Neuronal stem cell (in vitro differentiated cells): ENCODE results near the gene THOC5.

Experiments
- DNase-seq: peaks from one replicate; pipeline ENCODE4 v3.0.0-alpha.2; 2013; ENCODE audit warnings: low spot score
- H2AFZ ChIP-seq: one replicate; pipeline ENCODE4 v1.6.1; 2013; ENCODE audit warnings: mild to moderate bottlenecking, low read length, inconsistent platforms
- H2AK5ac ChIP-seq: 2 replicates; pipeline ENCODE4 v1.6.1; 2013; ENCODE audit warnings: low read depth, mild to moderate bottlenecking, inconsistent platforms, low read length, moderate library complexity, mixed read lengths
- H2BK120ac ChIP-seq: 2 replicates; pipeline ENCODE4 v1.6.1; 2013; ENCODE audit warnings: low read depth, mild to moderate bottlenecking, inconsistent platforms, low read length, moderate library complexity, mixed read lengths
- H2BK12ac ChIP-seq: one replicate; pipeline ENCODE4 v1.6.1; 2013; ENCODE audit warnings: low read length, inconsistent platforms
- H2BK15ac ChIP-seq: 2 replicates; pipeline ENCODE4 v1.6.1; 2013; ENCODE audit warnings: mild to moderate bottlenecking, low read length, inconsistent platforms, mixed read lengths
- H2BK5ac ChIP-seq: one replicate; pipeline ENCODE4 v1.6.1; 2013; ENCODE audit warnings: inconsistent platforms, mild to moderate bottlenecking, low read length, moderate library complexity
- H3K14ac ChIP-seq: one replicate; pipeline ENCODE4 v1.6.1; 2013; ENCODE audit warnings: low read length, inconsistent platforms
- H3K18ac ChIP-seq: 2 replicates; pipeline ENCODE4 v1.6.1; 2013; ENCODE audit warnings: low read length, inconsistent platforms
- H3K23ac ChIP-seq: 2 replicates; pipeline ENCODE4 v1.6.1; 2013; ENCODE audit warnings: low read depth, mild to moderate bottlenecking, mixed read lengths, low read length, inconsistent platforms; ENCODE audit not compliant: poor library complexity
- H3K27ac ChIP-seq: replicated peaks from 3 replicates; pipeline ENCODE4 v1.5.1; 2013; ENCODE audit warnings: low read length, inconsistent platforms
- H3K27me3 ChIP-seq, 3 experiments: 2 replicates each; pipeline ENCODE4 v1.6.1; 2013; ENCODE audit warnings: low read length in 3 of 3, mild to moderate bottlenecking in 2 of 3, inconsistent platforms in 1 of 3, low read depth in 1 of 3, mixed read lengths in 1 of 3, moderate library complexity in 1 of 3; ENCODE audit not compliant: control insufficient read depth in 3 of 3, insufficient read depth in 3 of 3
- H3K36me3 ChIP-seq, 2 donors: replicated peaks in 1 of 2; 2 replicates each; pipeline ENCODE4 v1.6.1; 2013; ENCODE audit warnings: low read length in 2 of 2; ENCODE audit not compliant: control insufficient read depth in 2 of 2, insufficient read depth in 2 of 2
- H3K4ac ChIP-seq: 2 replicates; pipeline ENCODE4 v1.6.1; 2013; ENCODE audit warnings: inconsistent platforms, mild to moderate bottlenecking, low read length, moderate library complexity
- H3K4me1 ChIP-seq, 2 donors: 1 replicate in 1 of 2; 2 replicates in 1 of 2; pipeline ENCODE4 v1.6.1; 2013; ENCODE audit warnings: low read length in 2 of 2, low read depth in 1 of 2; ENCODE audit not compliant: control insufficient read depth in 2 of 2, insufficient read depth in 1 of 2
- H3K4me2 ChIP-seq: one replicate; pipeline ENCODE4 v1.6.1; 2013; ENCODE audit warnings: mild to moderate bottlenecking, low read length, inconsistent platforms; ENCODE audit not compliant: insufficient read depth, poor library complexity, severe bottlenecking
- H3K4me3 ChIP-seq, 2 donors: 2 replicates each; pipeline ENCODE4 v1.5.1; 2013; ENCODE audit warnings: low read length in 2 of 2, mild to moderate bottlenecking in 2 of 2, inconsistent platforms in 1 of 2, moderate library complexity in 1 of 2
- H3K79me1 ChIP-seq: one replicate; pipeline ENCODE4 v1.6.1; 2013; ENCODE audit warnings: low read depth, mild to moderate bottlenecking, inconsistent platforms, low read length, moderate library complexity
- H3K9ac ChIP-seq: one replicate; pipeline ENCODE4 v1.6.1; 2013; ENCODE audit warnings: mild to moderate bottlenecking, low read depth, low read length, inconsistent platforms; ENCODE audit not compliant: poor library complexity
- H3K9me3 ChIP-seq, 2 donors: replicated peaks in 1 of 2; 2 replicates each; pipeline versions ENCODE3 to v1.6.1; 2013; ENCODE audit warnings: low read length in 2 of 2, mild to moderate bottlenecking in 2 of 2, inconsistent platforms in 1 of 2, low read depth in 1 of 2, mixed read lengths in 1 of 2, moderate library complexity in 1 of 2; ENCODE audit not compliant: control insufficient read depth in 2 of 2, insufficient read depth in 1 of 2
- H4K8ac ChIP-seq: one replicate; pipeline ENCODE4 v1.6.1; 2013; ENCODE audit warnings: low read depth, mild to moderate bottlenecking, inconsistent platforms, low read length, moderate library complexity
- H4K91ac ChIP-seq: one replicate; pipeline ENCODE4 v1.6.1; 2013; ENCODE audit warnings: low read length, low read depth, mild to moderate bottlenecking, inconsistent platforms; ENCODE audit not compliant: poor library complexity
- WGBS, 2 donors: extraction: QIAGEN DNeasy Blood & Tissue Kit; methylation state at CpG; one replicate each; pipeline ENCODE4 v1.1.7; 2013; ENCODE audit warnings: missing lambda C conversion rate in 2 of 2, mixed read lengths in 1 of 2; ENCODE audit not compliant: insufficient read length in 2 of 2, insufficient replicate concordance in 1 of 2; ENCODE audit errors: extremely low coverage in 2 of 2; 5-methylcytosine and 5-hydroxymethylcytosine counted together

Gene THOC5

GRCh38 chr22:29482726-29483125, 70.8 kb downstream of the THOC5 start:
- Histone ChIP-seq H2BK15ac (no peak overlapping the region), H3K9me3 (peaks cover 0 to 9% of the 10 kb centered on the region in 2 donors), H2BK12ac (no peak overlapping the region), H4K91ac (no peak overlapping the region), H2AK5ac (no peak overlapping the region), H3K36me3 (peaks cover 0 to 11% of the 10 kb centered on the region in 2 donors), H4K8ac (no peak overlapping the region), H3K14ac (no peak overlapping the region), H2AFZ (no peak overlapping the region), H3K27ac (no peak overlapping the region), H3K4me3 (no peak overlapping the region), H3K4me2 (no peak overlapping the region), H3K4me1 (peaks cover 14 to 16% of the 10 kb centered on the region in 2 donors), H3K18ac (no peak overlapping the region), H3K9ac (no peak overlapping the region), H3K4ac (no peak overlapping the region), H2BK120ac (no peak overlapping the region), H3K79me1 (no peaks in the 10 kb centered on the region), H2BK5ac (no peak overlapping the region), H3K27me3 (peaks cover 20 to 46% (median 46%) of the 10 kb centered on the region in 3 experiments), H3K23ac (no peak overlapping the region)
- no CpG with 5 or more reads among the region's 7 CpGs for WGBS, 2 donors
- DNase-seq, result no peak

- H3K27me3 ChIP-seq, result peaks cover 20 to 51% (median 46%) of the 10 kb centered on the region in 3 experiments
- H3K4me3 ChIP-seq, result no peak overlapping the region
- H3K27ac ChIP-seq, result no peak overlapping the region
- H3K9ac ChIP-seq, result no peak overlapping the region
- H3K9me3 ChIP-seq, result peaks cover 0 to 9% of the 10 kb centered on the region in 2 donors
- H2AK5ac ChIP-seq, result no peak overlapping the region
- no peak overlapping the region for H2BK12ac ChIP-seq
- H3K79me1 ChIP-seq, result no peaks in the 10 kb centered on the region
- H3K4me1 ChIP-seq, result peaks cover 15 to 18% of the 10 kb centered on the region in 2 donors
- no peak overlapping the region for H3K14ac ChIP-seq
- H4K8ac ChIP-seq, result peak overlapping the region; percentile 3
- H4K91ac ChIP-seq, result no peak overlapping the region
- peaks cover 0 to 8% of the 10 kb centered on the region in 2 donors for H3K36me3 ChIP-seq
- no peak overlapping the region for H2BK15ac ChIP-seq
- H3K23ac ChIP-seq, result no peak overlapping the region
- DNase-seq, result no peak
- no peak overlapping the region for H2AFZ ChIP-seq
- H2BK5ac ChIP-seq, result no peak overlapping the region
- no peak overlapping the region for H3K4me2 ChIP-seq
- no peak overlapping the region for H2BK120ac ChIP-seq
- H3K18ac ChIP-seq, result no peak overlapping the region
- no CpG with 5 or more reads among the region's 11 CpGs for WGBS, 2 donors
- no peak overlapping the region for H3K4ac ChIP-seq
Observed at GRCh38 chr22:29482253-29482652, 71.3 kb downstream of the THOC5 start.

- H2BK12ac ChIP-seq, result no peak overlapping the region
- H3K4me1 ChIP-seq, result peaks cover 15 to 18% of the 10 kb centered on the region in 2 donors
- H3K14ac ChIP-seq, result no peak overlapping the region
- H2BK15ac ChIP-seq, result no peak overlapping the region
- H4K91ac ChIP-seq, result no peak overlapping the region
- no peak overlapping the region for H3K4ac ChIP-seq
- DNase-seq, result no peak
- H2AFZ ChIP-seq, result peak overlapping the region; percentile 86
- WGBS, 2 donors, result no CpG with 5 or more reads among the region's 15 CpGs
- no peak overlapping the region for H2BK120ac ChIP-seq
- H3K36me3 ChIP-seq, result peaks cover 0 to 8% of the 10 kb centered on the region in 2 donors
- H3K9ac ChIP-seq, result no peak overlapping the region
- H3K79me1 ChIP-seq, result no peaks in the 10 kb centered on the region
- H3K4me2 ChIP-seq, result peak overlapping the region; percentile 55
- H3K27me3 ChIP-seq, result peaks cover 20 to 58% (median 46%) of the 10 kb centered on the region in 3 experiments
- no peak overlapping the region for H2BK5ac ChIP-seq
- H3K23ac ChIP-seq, result peak overlapping the region; percentile 82
- H4K8ac ChIP-seq, result no peak overlapping the region
- no peak overlapping the region for H3K27ac ChIP-seq
- peak overlapping the region; percentile 52 for H3K18ac ChIP-seq
- H2AK5ac ChIP-seq, result no peak overlapping the region
- H3K4me3 ChIP-seq, result peak overlapping the region; percentile 39 to 63
- peaks cover 0 to 9% of the 10 kb centered on the region in 2 donors for H3K9me3 ChIP-seq
Observed at GRCh38 chr22:29481265-29482000, 72.1 kb downstream of the THOC5 start.

- Histone ChIP-seq H4K8ac (no peak overlapping the region), H3K4me2 (peak overlapping the region; percentile 55), H3K14ac (no peak overlapping the region), H3K9me3 (peaks cover 0 to 9% of the 10 kb centered on the region in 2 donors), H3K27me3 (peaks cover 20 to 65% (median 46%) of the 10 kb centered on the region in 3 experiments), H3K18ac (peak overlapping the region; percentile 60), H3K9ac (peak overlapping the region; percentile 31), H4K91ac (peak overlapping the region; percentile 46), H3K23ac (peak overlapping the region; percentile 82), H3K27ac (no peak overlapping the region), H2BK12ac (no peak overlapping the region), H2AK5ac (no peak overlapping the region), H3K4ac (no peak overlapping the region), H2AFZ (peak overlapping the region; percentile 86), H2BK5ac (no peak overlapping the region), H3K36me3 (peaks cover 0 to 7% of the 10 kb centered on the region in 2 donors), H3K4me1 (peaks cover 15 to 18% of the 10 kb centered on the region in 2 donors), H3K4me3 (peak overlapping the region; percentile 39 to 63), H2BK120ac (no peak overlapping the region), H3K79me1 (no peaks in the 10 kb centered on the region), H2BK15ac (no peak overlapping the region)
- no CpG with 5 or more reads among the region's 107 CpGs for whole genome bisulfite sequencing, 2 donors
- DNase-seq, result no peak
Observed at GRCh38 chr22:29480512-29481264, 72.9 kb downstream of the THOC5 start.
